ENCODE results near the gene ABCA13. TPM values are rescaled to one million over a fixed set of nuclear protein-coding genes. Genes with fewer than 3 reads are reported as not detected.

ABCA13 gene
- total and polyA plus RNA-seq, 7 experiments from 2014 or later, result 0.11 to 0.42 TPM; not detected in 5

DNA sequence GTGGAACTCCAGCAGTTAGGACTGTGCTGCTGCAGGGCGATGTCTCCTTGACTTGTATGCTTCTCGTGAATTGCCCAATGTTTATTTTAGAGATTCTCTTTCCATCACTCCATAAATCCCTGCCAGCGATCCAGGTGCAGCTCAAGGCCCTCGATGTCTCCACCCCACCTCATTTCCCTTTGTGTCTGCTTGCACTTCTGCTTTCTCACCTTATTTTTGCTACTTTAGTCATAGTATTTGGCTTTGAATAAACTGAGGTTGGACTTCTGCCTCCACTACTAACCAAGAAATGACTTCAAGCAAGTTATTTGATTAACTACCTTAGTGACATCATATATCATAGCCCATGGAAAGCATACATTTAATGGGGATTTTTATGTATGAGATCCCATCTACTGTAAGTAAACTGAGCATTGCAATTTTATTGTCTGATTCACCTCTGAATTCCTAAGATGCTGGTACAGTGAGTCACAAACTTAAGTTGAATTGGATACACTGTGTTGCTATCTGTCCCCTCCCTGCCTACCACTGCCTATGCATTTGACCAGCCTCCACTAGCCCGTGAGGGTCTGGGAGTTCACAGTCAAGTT lies 255.8 kb downstream of the ABCA13 start:
- H3K36me3 ChIP-seq (ENCODE audit: control insufficient read depth in 2 of 3, insufficient read depth in 3 of 3, low read length in 3 of 3), result no peaks in the 10 kb centered on the region
- no peak overlapping the region for H3K27ac Mint-ChIP-seq
- no peak overlapping the region for H3K27ac ChIP-seq (ENCODE audit: low read depth, low read length)
- H3K27me3 Mint-ChIP-seq, result peaks cover 0 to 5% (median 0%) of the 10 kb centered on the region in 5 donors
- POLR2A ChIA-PET, result no interaction called here
- intact Hi-C loops (cut with micrococcal nuclease), result loop anchor here in 1 of 2 donors (5.0 kb wide), 1 partner anchor 425 kb away; no protein-coding TSS in a partner anchor
- no peak overlapping the region for H3K4me3 Mint-ChIP-seq
- no peaks in the 10 kb centered on the region for H3K27me3 ChIP-seq (ENCODE audit: control insufficient read depth in 2 of 2, insufficient read depth in 2 of 2, low read length in 2 of 2)
- H3K9me3 ChIP-seq (ENCODE audit: control insufficient read depth in 2 of 3, low read length in 3 of 3), result no peaks in the 10 kb centered on the region
- H3K9me3 Mint-ChIP-seq, result no peaks in the 10 kb centered on the region
- ATAC-seq (no peak), DNase-seq (no peak)
- CTCF ChIA-PET, result no interaction called here
- no peak overlapping the region for H3K4me3 ChIP-seq (ENCODE audit: low read length)
- no peaks in the 10 kb centered on the region for H3K4me1 ChIP-seq (ENCODE audit: control insufficient read depth in 2 of 2, insufficient read depth in 2 of 2, low read length in 2 of 2)
- no peaks in the 10 kb centered on the region for H3K36me3 Mint-ChIP-seq
- peaks cover 0 to 5% (median 0%) of the 10 kb centered on the region in 7 donors for H3K4me1 Mint-ChIP-seq

DNA sequence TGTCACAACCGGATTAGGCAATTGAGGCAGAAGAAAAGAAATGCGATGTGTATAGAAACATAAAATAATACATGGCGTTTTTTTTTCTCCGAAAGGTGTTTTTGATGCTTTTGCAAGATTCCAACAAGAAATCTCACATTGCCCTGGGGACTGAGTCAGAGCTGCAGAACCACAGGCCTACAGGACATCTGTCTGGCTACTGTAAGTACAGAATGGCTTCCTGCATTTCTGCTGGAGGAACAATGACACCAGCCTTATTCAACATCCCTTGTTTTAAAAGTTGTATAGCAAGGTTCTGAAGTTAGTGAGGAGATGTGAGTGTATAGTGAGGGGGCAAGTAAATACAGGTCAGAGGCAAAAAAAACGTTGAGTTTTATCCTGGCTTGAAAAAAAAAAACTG lies 256.4 kb downstream of the ABCA13 start:
- intact Hi-C loops (cut with micrococcal nuclease), result loop anchor here in 1 of 2 donors (5.0 kb wide), 1 partner anchor 425 kb away; no protein-coding TSS in a partner anchor
- Histone ChIP-seq H3K36me3 (ENCODE audit: control insufficient read depth in 2 of 3, insufficient read depth in 3 of 3, low read length in 3 of 3) (no peaks in the 10 kb centered on the region), H3K9me3 (ENCODE audit: control insufficient read depth in 2 of 3, low read length in 3 of 3) (no peaks in the 10 kb centered on the region), H3K4me3 (ENCODE audit: low read length) (no peak overlapping the region), H3K27me3 (ENCODE audit: control insufficient read depth in 2 of 2, insufficient read depth in 2 of 2, low read length in 2 of 2) (no peaks in the 10 kb centered on the region), H3K4me1 (ENCODE audit: control insufficient read depth in 2 of 2, insufficient read depth in 2 of 2, low read length in 2 of 2) (no peaks in the 10 kb centered on the region), H3K27ac (ENCODE audit: low read depth, low read length) (no peak overlapping the region)
- ChIA-PET POLR2A (no interaction called here), CTCF (no interaction called here)
- no peak overlapping the region for H3K4me3 Mint-ChIP-seq
- H3K4me1 Mint-ChIP-seq, result peaks cover 0 to 5% (median 0%) of the 10 kb centered on the region in 7 donors
- no peaks in the 10 kb centered on the region for H3K36me3 Mint-ChIP-seq
- ATAC-seq, result no peak
- H3K27me3 Mint-ChIP-seq, result peaks cover 0 to 5% (median 0%) of the 10 kb centered on the region in 5 donors
- no peak for DNase-seq
- no peaks in the 10 kb centered on the region for H3K9me3 Mint-ChIP-seq
- no peak overlapping the region for H3K27ac Mint-ChIP-seq

DNA sequence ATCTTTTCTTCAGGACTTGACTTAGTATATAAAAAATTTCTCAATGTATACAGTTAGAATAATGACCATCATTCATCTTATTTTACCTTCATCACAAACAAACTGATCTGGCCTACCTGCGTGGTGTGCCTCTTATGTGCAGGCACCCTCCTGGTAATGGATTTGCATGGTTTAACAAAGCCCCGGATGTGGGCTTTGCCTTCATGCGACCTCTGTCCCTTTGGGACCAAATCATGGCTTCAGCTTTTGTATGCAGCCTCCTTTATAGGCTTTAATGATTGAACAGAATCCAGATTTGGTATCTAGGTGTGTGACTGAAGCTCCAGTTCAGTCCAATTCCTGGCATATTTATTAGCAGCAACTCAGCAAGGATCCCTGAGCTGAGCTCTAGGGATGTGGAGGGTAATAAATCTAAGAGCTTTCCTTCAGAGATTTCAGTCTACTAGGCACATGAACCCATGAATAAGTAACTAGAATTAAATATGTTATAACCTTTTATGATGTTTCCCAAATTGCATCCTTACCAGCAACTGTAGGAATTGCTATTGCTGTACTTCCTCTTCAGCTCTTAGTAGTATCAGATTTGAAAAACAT lies 256.9 kb downstream of the ABCA13 start:
- CTCF ChIA-PET, result no interaction called here
- Mint-ChIP-seq H3K4me3 (no peak overlapping the region), H3K9me3 (no peaks in the 10 kb centered on the region), H3K27ac (no peak overlapping the region), H3K27me3 (peaks cover 0 to 5% (median 0%) of the 10 kb centered on the region in 5 donors), H3K36me3 (no peaks in the 10 kb centered on the region), H3K4me1 (peaks cover 0 to 5% (median 0%) of the 10 kb centered on the region in 7 donors)
- Histone ChIP-seq H3K27ac (ENCODE audit: low read depth, low read length) (no peak overlapping the region), H3K4me1 (ENCODE audit: control insufficient read depth in 2 of 2, insufficient read depth in 2 of 2, low read length in 2 of 2) (no peaks in the 10 kb centered on the region), H3K4me3 (ENCODE audit: low read length) (no peak overlapping the region), H3K27me3 (ENCODE audit: control insufficient read depth in 2 of 2, insufficient read depth in 2 of 2, low read length in 2 of 2) (no peaks in the 10 kb centered on the region), H3K36me3 (ENCODE audit: control insufficient read depth in 2 of 3, insufficient read depth in 3 of 3, low read length in 3 of 3) (no peaks in the 10 kb centered on the region), H3K9me3 (ENCODE audit: control insufficient read depth in 2 of 3, low read length in 3 of 3) (no peaks in the 10 kb centered on the region)
- POLR2A ChIA-PET, result no interaction called here
- intact Hi-C loops (cut with micrococcal nuclease), result loop anchor here in 1 of 2 donors (5.0 kb wide), 1 partner anchor 426 kb away; no protein-coding TSS in a partner anchor
- no peak for ATAC-seq
- DNase-seq, result no peak

DNA sequence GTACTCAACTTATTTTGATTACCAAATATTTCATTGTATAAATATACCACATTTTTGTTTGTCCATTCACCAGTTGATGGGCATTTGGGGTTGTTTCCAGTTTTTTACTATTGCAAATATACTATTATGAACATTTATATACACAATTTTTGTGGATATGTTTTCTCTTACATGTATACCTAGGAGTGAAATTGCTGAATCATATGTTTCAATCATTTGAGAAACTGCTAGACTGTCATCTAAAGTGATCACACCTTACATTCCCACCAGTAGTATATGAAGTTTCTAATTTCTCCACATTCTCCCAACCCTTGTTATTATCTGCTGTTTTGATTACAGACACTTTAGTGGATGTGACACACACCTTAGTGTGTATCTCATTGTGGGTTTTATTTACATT lies 257.9 kb downstream of the ABCA13 start:
- intact Hi-C loops (cut with micrococcal nuclease), result loop anchor here in 1 of 2 donors (5.0 kb wide), 1 partner anchor 427 kb away; no protein-coding TSS in a partner anchor
- DNase-seq (no peak), ATAC-seq (no peak)
- Histone ChIP-seq H3K9me3 (ENCODE audit: control insufficient read depth in 2 of 3, low read length in 3 of 3) (no peaks in the 10 kb centered on the region), H3K4me1 (ENCODE audit: control insufficient read depth in 2 of 2, insufficient read depth in 2 of 2, low read length in 2 of 2) (no peaks in the 10 kb centered on the region), H3K27ac (ENCODE audit: low read depth, low read length) (no peak overlapping the region), H3K4me3 (ENCODE audit: low read length) (no peak overlapping the region), H3K27me3 (ENCODE audit: control insufficient read depth in 2 of 2, insufficient read depth in 2 of 2, low read length in 2 of 2) (no peaks in the 10 kb centered on the region), H3K36me3 (ENCODE audit: control insufficient read depth in 2 of 3, insufficient read depth in 3 of 3, low read length in 3 of 3) (no peaks in the 10 kb centered on the region)
- Mint-ChIP-seq H3K36me3 (no peaks in the 10 kb centered on the region), H3K9me3 (peaks cover 0 to 7% (median 0%) of the 10 kb centered on the region in 11 donors), H3K4me3 (no peak overlapping the region), H3K27me3 (peaks cover 0 to 5% (median 0%) of the 10 kb centered on the region in 5 donors), H3K4me1 (peaks cover 0 to 5% (median 0%) of the 10 kb centered on the region in 7 donors), H3K27ac (no peak overlapping the region)
- POLR2A ChIA-PET, result no interaction called here
- CTCF ChIA-PET, result no interaction called here

DNA sequence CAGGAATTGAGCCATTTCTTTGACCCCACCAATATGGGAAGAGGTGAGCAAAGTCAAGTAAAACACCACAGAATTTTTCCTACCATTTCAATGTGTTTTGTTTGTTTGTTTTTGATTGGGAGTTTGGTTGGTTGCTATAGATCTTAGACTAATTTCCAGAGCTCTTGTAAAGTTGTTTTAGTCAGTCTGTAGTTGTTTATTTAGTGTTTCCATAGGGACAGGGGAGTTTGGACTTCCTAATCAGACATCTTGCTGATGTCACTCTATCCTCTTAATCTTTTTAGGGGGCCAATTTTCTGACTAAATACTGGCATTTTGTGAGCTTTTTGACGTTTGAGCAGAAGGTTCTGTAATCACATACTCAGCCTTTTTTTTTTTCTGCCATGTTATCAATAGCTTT lies 266.9 kb downstream of the ABCA13 start:
- CTCF ChIA-PET, result no interaction called here
- Histone ChIP-seq H3K36me3 (ENCODE audit: control insufficient read depth in 2 of 3, insufficient read depth in 3 of 3, low read length in 3 of 3) (no peaks in the 10 kb centered on the region), H3K4me1 (ENCODE audit: control insufficient read depth in 2 of 2, insufficient read depth in 2 of 2, low read length in 2 of 2) (no peaks in the 10 kb centered on the region), H3K4me3 (ENCODE audit: low read length) (no peak overlapping the region), H3K9me3 (ENCODE audit: control insufficient read depth in 2 of 3, low read length in 3 of 3) (no peaks in the 10 kb centered on the region), H3K27ac (ENCODE audit: low read depth, low read length) (no peak overlapping the region), H3K27me3 (ENCODE audit: control insufficient read depth in 2 of 2, insufficient read depth in 2 of 2, low read length in 2 of 2) (no peaks in the 10 kb centered on the region)
- H3K4me3 Mint-ChIP-seq, result no peak overlapping the region
- no peak overlapping the region for H3K27ac Mint-ChIP-seq
- ATAC-seq, result no peak
- peaks cover 0 to 13% (median 1%) of the 10 kb centered on the region in 11 donors for H3K9me3 Mint-ChIP-seq
- POLR2A ChIA-PET, result no interaction called here
- no peak for DNase-seq
- H3K36me3 Mint-ChIP-seq, result no peaks in the 10 kb centered on the region
- intact Hi-C loops (cut with micrococcal nuclease), result no loop called here
- H3K27me3 Mint-ChIP-seq, result peaks cover 0 to 6% (median 4%) of the 10 kb centered on the region in 5 donors
- peaks cover 0 to under 1% (median 0%) of the 10 kb centered on the region in 7 donors for H3K4me1 Mint-ChIP-seq

DNA sequence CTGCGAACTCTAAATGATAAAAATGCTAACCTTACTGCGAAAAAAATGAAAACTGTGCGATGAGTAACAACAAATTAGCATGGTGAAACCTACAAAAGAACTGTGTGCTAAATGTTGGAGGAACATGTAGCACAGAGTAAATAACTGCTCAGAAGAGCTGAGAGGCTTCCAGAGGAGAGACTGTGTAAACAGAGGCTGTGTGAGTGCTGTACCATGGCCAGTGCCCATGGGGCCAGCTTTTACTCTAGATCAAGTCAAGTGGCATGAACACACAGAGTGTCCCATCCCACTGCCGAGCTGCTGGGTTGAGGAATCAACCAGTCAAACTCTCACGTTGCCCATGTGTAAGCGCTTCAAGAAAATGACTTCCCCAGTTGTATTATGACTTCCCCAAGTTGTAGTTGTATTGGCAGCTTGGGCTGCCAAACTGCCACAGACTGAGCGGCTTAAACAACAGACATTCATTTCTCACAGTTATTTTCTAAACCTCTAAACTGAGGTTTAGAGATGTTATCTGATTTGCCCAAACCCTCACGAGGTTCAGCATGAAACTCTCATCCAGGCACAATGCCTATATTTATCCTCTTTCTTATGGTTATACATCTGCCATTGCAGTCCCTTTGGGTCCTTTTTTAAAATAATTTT lies 270.7 kb downstream of the ABCA13 start:
- Mint-ChIP-seq H3K4me3 (no peak overlapping the region), H3K4me1 (peaks cover 0 to 16% (median 12%) of the 10 kb centered on the region in 7 donors), H3K27me3 (peaks cover 0 to 6% (median 4%) of the 10 kb centered on the region in 5 donors), H3K27ac (peak overlapping the region in 1 of 9 donors; percentile 51), H3K36me3 (no peaks in the 10 kb centered on the region), H3K9me3 (peaks cover 7 to 28% (median 12%) of the 10 kb centered on the region in 11 donors)
- Histone ChIP-seq H3K27ac (ENCODE audit: low read depth, low read length) (no peak overlapping the region), H3K27me3 (ENCODE audit: control insufficient read depth in 2 of 2, insufficient read depth in 2 of 2, low read length in 2 of 2) (no peaks in the 10 kb centered on the region), H3K36me3 (ENCODE audit: control insufficient read depth in 2 of 3, insufficient read depth in 3 of 3, low read length in 3 of 3) (no peaks in the 10 kb centered on the region), H3K4me3 (ENCODE audit: low read length) (no peak overlapping the region), H3K4me1 (ENCODE audit: control insufficient read depth in 2 of 2, insufficient read depth in 2 of 2, low read length in 2 of 2) (no peaks in the 10 kb centered on the region), H3K9me3 (ENCODE audit: control insufficient read depth in 2 of 3, low read length in 3 of 3) (peaks cover 0 to 7% (median 0%) of the 10 kb centered on the region in 3 experiments)
- CTCF ChIA-PET, result no interaction called here
- ATAC-seq (no peak), DNase-seq (no peak)
- POLR2A ChIA-PET, result no interaction called here
- intact Hi-C loops (cut with micrococcal nuclease), result no loop called here
